Stomach (tissue), 9 donors: ENCODE measurements around the gene PCGF3. TPM values are rescaled to one million over a fixed set of nuclear protein-coding genes. Genes with fewer than 3 reads are reported as not detected.
A peak's percentile ranks its signal among the peaks of the same experiment; 100 is the strongest.
"Not testable (repeated sequence)": the region's sequence is repeated elsewhere in the genome, so short reads cannot be mapped to it uniquely, and the experiment has no call there.

Experiments
- DNase-seq, 2 donors: peaks; one replicate each; pipeline versions ENCODE4 v3.0.0 to v3.0.0-alpha.2; 2013 to 2019
- H3K27ac ChIP-seq, 5 donors: fragments of 200-600 bp in 4 of 5; sonication (generic) in 4 of 5; one replicate each; pipeline ENCODE4 v1.5.1; 2013 to 2019; ENCODE audit warnings: mild to moderate bottlenecking in 1 of 5, moderate library complexity in 1 of 5
- H3K27me3 ChIP-seq, 3 donors: fragments of 200-600 bp; sonication (generic); one replicate each; pipeline ENCODE4 v1.5.1; 2017 to 2019; ENCODE audit warnings: mixed run types in 1 of 3
- H3K36me3 ChIP-seq, 4 donors: fragments of 200-600 bp; sonication (generic); 1 replicate in 3 of 4; 2 replicates in 1 of 4; pipeline ENCODE4 v1.5.1; 2016 to 2019
- H3K4me1 ChIP-seq, 4 donors: fragments of 200-600 bp; sonication (generic); one replicate each; pipeline ENCODE4 v1.5.1; 2016 to 2019
- H3K4me3 ChIP-seq, 4 donors: fragments of 200-600 bp; sonication (generic) in 3 of 4; one replicate each; pipeline ENCODE4 v1.5.1; 2016 to 2019; ENCODE audit warnings: mild to moderate bottlenecking in 1 of 4
- H3K9me3 ChIP-seq, 4 donors: fragments of 200-600 bp; sonication (generic); one replicate each; pipeline ENCODE4 v1.5.1; 2016 to 2019
- CTCF ChIP-seq, 7 experiments: fragments of 450-650 bp in 4 of 7; fragments of 200-600 bp in 3 of 7; sonication (generic) in 3 of 7; IDR thresholded peaks; one replicate each; pipeline ENCODE4 v1.5.1; 2016 to 2019; ENCODE audit warnings: antibody characterized with exemption in 7 of 7, control low read depth in 2 of 7, mild to moderate bottlenecking in 1 of 7
- EP300 ChIP-seq: sonication (generic); formaldehyde crosslinking; IDR thresholded peaks from one replicate; pipeline ENCODE4 v1.6.1; 2017; ENCODE audit warnings: antibody characterized with exemption
- POLR2A ChIP-seq, 4 donors: fragments of 450-650 bp; IDR thresholded peaks; one replicate each; pipeline ENCODE4 v1.6.1; 2016; ENCODE audit warnings: antibody characterized with exemption in 4 of 4, control low read depth in 2 of 4, mild to moderate bottlenecking in 1 of 4, moderate library complexity in 1 of 4
- POLR2AphosphoS5 ChIP-seq, 3 donors: sonication (generic); formaldehyde crosslinking; IDR thresholded peaks; one replicate each; pipeline ENCODE4 v1.6.1; 2016; ENCODE audit warnings: antibody characterized with exemption in 3 of 3
- WGBS, 5 donors: extraction: QIAGEN DNeasy Blood & Tissue Kit in 3 of 5; methylation state at CpG; one replicate each; pipeline versions ENCODE4 v1.1.5 to v1.1.7; 2013 to 2018; 5-methylcytosine and 5-hydroxymethylcytosine counted together
- intact Hi-C: fragments of 100-400 bp; cut with DNase I; formaldehyde crosslinking; loops from one replicate; pipeline ENCODE4 v1.15.1; 2023; ENCODE audit warnings: low total_unique reads
- polyA plus RNA-seq, 3 donors: library from polyadenylated mRNA; stranded (reverse); fragments of 200-250 nt; gene quantifications; one replicate each; pipeline ENCODE4 v1.2.3, GENCODE V29; 2013
- total RNA-seq, 5 donors: library from RNA; depleted of rRNA; stranded (reverse); fragments of >200 nt; gene quantifications; one replicate each; pipeline versions ENCODE4 v1.1.0 to v1.2.3, GENCODE V29; 2014 to 2016
- donor health status: healthy with polysubstance abuse.
- donor health status: Bipolar disorder and iron deficiency.
- donor health status: healthy.

PCGF3 gene
- total and polyA plus RNA-seq, 8 donors, result 24.7 to 140 (median 62.7) TPM

GRCh38 chr4:801436-802124 lies 95.9 kb downstream of the PCGF3 start:
- no peak overlapping the region for H3K4me3 ChIP-seq
- peaks cover 0 to 20% (median 0%) of the 10 kb centered on the region in 3 donors for H3K27me3 ChIP-seq
- TF ChIP-seq POLR2AphosphoS5 (IDR thresholded peaks at IDR 0.05) (no peak), EP300 (no peak), CTCF (IDR thresholded peaks at IDR 0.05) (no peak), POLR2A (IDR thresholded peaks at IDR 0.05) (no peak)
- intact Hi-C loops, result no loop called here
- WGBS, 5 donors, result 90 to 91% (median 90%) methylated on average over 13 of the region's 13 CpGs
- no peak for DNase-seq
- H3K4me1 ChIP-seq, result no peaks in the 10 kb centered on the region
- no peak overlapping the region for H3K27ac ChIP-seq
- no peaks in the 10 kb centered on the region for H3K9me3 ChIP-seq
- no peaks in the 10 kb centered on the region for H3K36me3 ChIP-seq

- DNase-seq, result no peak
- 87 to 95% (median 92%) methylated on average over 13 of the region's 13 CpGs for WGBS, 5 donors
- no peaks in the 10 kb centered on the region for H3K4me1 ChIP-seq
- intact Hi-C loops, result no loop called here
- TF ChIP-seq POLR2A (IDR thresholded peaks at IDR 0.05) (no peak), CTCF (IDR thresholded peaks at IDR 0.05) (no peak), EP300 (no peak), POLR2AphosphoS5 (IDR thresholded peaks at IDR 0.05) (no peak)
- peaks cover 0 to 8% (median 0%) of the 10 kb centered on the region in 3 donors for H3K27me3 ChIP-seq
- H3K9me3 ChIP-seq, result no peaks in the 10 kb centered on the region
- H3K4me3 ChIP-seq, result no peak overlapping the region
- H3K36me3 ChIP-seq, result no peaks in the 10 kb centered on the region
- no peak overlapping the region for H3K27ac ChIP-seq
Observed at GRCh38 chr4:803884-804283, 98.3 kb downstream of the PCGF3 start.

- no peak for TF ChIP-seq POLR2AphosphoS5 (IDR thresholded peaks at IDR 0.05)
- no peak for TF ChIP-seq POLR2A (IDR thresholded peaks at IDR 0.05)
- TF ChIP-seq CTCF (IDR thresholded peaks at IDR 0.05), result no peak
- TF ChIP-seq EP300, result no peak
- Histone ChIP-seq H3K36me3 (no peaks in the 10 kb centered on the region), H3K27me3 (peaks cover 0 to 15% (median 0%) of the 10 kb centered on the region in 3 donors), H3K9me3 (no peaks in the 10 kb centered on the region), H3K27ac (no peak overlapping the region), H3K4me1 (no peaks in the 10 kb centered on the region), H3K4me3 (no peak overlapping the region)
- intact Hi-C loops, result no loop called here
- DNase-seq, result no peak
- 71 to 89% (median 81%) methylated on average over 33 to 44 of the region's 44 CpGs for WGBS, 5 donors
Observed at GRCh38 chr4:804804-805203, 99.2 kb downstream of the PCGF3 start.

GRCh38 chr4:806979-807378 lies 101.3 kb downstream of the PCGF3 start:
- intact Hi-C loops, H3K9me3 ChIP-seq, H3K4me3 ChIP-seq, H3K27ac ChIP-seq, DNase-seq, H3K36me3 ChIP-seq, H3K4me1 ChIP-seq: not testable (repeated sequence)
- H3K27me3 ChIP-seq, result peaks cover 0 to 32% (median 0%) of the 10 kb centered on the region in 3 donors
- WGBS, 5 donors, result 82 to 95% (median 90%) methylated on average over 4 of the region's 4 CpGs

- H3K27me3 ChIP-seq, result peaks cover 0 to 40% (median 0%) of the 10 kb centered on the region in 3 donors
- 38 to 63% (median 50%) methylated on average over 5 of the region's 5 CpGs for WGBS, 5 donors
- H3K4me1 ChIP-seq, result no peaks in the 10 kb centered on the region
- H3K9me3 ChIP-seq, result no peaks in the 10 kb centered on the region
- DNase-seq, result peak in 1 of 2 donors; percentile 37
- intact Hi-C loops, result no loop called here
- no peaks in the 10 kb centered on the region for H3K36me3 ChIP-seq
- no peak overlapping the region for H3K27ac ChIP-seq
- no peak for TF ChIP-seq POLR2A (IDR thresholded peaks at IDR 0.05)
- H3K4me3 ChIP-seq, result no peak overlapping the region
Observed at GRCh38 chr4:807792-808191, 102.2 kb downstream of the PCGF3 start.
